GM18873 (cell line): ENCODE measurements around the gene BLMH.
A peak's percentile ranks its signal among the peaks of the same experiment; 100 is the strongest.

ENCODE experiments used
- ATAC-seq: cut with Tn5 transposase; IDR thresholded peaks from one replicate; pipeline ENCODE4 v1.9.1; 2021; ENCODE audit warnings: mild to moderate bottlenecking, moderate library complexity, moderate number of reproducible peaks; ENCODE audit not compliant: unreplicated experiment, low FRiP score

The BLMH gene, protein sequence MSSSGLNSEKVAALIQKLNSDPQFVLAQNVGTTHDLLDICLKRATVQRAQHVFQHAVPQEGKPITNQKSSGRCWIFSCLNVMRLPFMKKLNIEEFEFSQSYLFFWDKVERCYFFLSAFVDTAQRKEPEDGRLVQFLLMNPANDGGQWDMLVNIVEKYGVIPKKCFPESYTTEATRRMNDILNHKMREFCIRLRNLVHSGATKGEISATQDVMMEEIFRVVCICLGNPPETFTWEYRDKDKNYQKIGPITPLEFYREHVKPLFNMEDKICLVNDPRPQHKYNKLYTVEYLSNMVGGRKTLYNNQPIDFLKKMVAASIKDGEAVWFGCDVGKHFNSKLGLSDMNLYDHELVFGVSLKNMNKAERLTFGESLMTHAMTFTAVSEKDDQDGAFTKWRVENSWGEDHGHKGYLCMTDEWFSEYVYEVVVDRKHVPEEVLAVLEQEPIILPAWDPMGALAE

DNA sequence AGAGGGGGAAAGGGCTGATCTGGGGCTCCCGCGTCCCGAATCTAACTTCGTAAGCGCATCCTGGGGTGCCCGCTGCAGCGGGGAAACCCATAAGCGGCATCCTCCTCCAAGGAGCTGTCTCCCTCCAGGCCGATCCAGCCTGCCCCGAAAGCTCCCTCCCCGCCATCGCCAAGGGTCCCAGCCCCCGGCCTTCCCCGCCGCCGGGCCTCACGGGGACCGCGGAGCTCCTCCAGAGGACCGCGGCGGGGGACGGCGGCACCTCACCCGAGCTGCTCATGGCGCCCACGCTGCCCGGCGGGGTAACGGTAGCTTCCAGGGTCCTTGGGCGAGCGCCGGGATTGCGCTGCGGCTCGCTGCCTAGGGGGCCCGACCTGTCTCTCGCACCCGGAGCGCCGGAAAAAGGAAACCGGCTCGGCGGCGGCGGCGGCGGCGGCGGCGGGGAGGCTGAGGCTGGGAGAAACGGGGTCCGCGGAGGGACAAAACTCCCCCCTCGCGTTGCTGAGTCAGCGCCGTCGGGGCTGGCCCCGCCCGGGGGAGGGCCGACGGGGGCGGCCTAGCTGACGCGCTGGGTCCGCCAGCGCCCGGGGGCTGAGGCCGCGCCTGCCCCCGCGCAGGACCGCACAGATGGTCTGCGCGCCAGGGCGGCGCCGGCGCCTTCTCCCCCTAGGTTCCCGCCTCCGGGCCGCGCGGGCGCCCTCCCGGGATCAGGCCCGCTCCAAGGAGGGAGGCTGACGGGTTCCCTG is at the start of gene BLMH:
TSS of gene BLMH (minus strand) at position 402 of the 743 bp plus-strand sequence. CDS start at position 277, 125 bp downstream.
- peak; percentile 44 for ATAC-seq

DNA sequence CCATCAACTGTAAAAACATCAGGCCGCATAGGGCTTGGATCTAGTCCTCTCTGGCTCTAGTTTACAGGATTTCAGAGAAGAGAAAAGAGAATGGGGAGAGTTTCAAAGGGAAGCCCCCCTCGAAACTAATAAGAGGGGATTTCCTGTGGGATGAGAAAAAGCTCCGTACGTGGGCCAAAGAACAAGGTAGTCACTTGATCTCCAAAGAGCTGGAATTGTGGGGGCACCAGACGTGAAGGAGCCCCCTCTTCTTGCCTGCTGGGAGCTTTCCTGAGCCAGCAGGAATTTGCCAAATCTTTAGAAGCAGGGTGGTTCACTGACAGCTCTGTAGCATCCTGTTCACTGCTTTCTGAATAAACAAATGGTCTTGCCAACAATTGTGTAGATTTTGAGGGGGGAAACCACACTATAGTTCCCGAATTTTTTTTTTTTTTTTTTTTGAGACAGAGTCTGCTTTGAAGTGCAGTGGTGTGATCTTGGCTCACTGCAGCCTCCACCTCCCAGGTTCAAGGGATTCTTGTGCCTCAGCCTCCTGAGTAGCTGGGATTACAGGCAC is 49.1 kb upstream of the BLMH start:
- no peak for ATAC-seq

DNA sequence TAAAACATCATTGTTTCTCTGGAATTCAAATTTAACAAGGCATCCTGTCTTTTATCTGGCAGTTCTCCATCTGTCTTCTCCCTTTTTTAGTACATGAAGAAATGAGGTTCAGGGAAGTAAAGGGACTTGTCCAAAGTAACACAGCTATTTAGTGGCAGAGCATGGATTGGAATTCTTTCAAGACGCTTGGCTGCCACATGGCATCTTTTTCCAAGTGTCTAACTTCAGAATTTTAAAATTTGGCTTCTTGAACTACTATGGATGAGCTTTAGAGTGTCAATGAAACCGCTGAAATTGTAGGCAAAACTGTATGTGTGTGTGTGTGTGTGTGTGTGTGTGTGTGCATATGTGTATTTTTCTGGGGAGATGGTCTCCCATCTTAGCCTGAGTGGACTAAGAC is 47.3 kb upstream of the BLMH start:
- ATAC-seq: no peak

DNA sequence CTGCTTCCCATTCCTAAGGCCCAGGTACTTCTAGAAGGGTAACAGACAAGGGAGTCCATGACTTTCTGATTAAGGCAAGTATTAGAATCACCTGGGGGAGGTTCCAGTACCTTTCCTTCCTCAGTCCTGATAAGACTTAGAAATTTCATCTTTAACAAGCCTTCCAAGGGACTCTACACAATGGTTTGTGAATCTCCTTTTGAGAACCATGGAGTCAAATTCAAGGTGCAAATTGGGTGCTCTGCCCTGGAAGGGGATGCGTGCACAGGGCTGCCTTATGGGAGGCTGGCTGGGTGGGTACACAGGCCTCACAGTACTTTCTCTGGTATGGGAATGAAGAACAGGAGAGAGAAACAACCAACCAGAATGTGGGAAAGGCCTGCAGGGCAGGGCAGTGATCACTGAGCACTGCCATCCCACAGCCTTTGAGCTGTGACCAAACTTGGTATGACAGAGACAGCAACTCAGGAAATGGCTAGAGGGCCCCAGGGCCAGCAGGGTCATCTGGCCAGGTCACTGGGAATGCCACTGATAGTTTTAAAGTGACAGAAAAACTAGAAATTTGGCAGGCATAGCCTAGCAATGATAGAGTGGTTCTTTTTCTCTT is 45.8 kb upstream of the BLMH start:
- no peak for ATAC-seq

DNA sequence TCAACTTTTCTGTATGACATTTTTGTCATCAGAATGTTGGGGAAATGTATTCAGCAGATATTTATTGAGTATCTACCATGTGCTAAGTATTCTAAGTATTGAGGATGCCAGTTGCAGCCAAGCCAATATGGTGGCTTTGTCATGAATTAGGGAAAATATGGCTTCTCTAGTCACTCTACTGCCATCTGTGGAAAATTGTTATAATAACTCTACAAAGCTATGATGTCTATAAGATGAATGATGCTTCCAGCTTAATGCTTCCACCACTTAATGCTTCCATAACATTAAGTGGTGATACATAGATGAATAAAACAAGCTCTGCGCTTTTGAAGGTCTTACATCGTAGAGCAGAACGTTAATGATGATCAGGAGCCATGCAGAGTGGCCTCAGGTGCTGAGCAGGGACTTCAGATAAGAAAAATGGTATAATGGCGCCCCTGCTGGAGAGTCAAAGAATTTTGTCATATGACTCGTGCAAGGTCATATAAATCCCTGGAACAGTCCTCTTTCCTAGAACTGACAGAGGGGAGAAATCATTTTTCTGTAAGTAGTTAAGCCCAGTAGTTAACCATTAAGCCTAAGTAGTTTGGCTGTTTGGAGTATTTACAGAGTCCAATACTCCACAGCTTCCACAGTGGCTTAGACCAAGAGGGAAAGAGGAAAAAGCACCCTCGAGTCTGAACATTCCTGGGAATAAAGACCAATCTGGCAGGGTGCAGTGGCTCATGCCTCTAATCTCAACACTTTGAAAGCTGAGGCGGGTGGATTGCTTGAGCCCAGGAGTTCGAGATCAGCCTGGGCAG is 44.8 kb upstream of the BLMH start:
- no peak for ATAC-seq

DNA sequence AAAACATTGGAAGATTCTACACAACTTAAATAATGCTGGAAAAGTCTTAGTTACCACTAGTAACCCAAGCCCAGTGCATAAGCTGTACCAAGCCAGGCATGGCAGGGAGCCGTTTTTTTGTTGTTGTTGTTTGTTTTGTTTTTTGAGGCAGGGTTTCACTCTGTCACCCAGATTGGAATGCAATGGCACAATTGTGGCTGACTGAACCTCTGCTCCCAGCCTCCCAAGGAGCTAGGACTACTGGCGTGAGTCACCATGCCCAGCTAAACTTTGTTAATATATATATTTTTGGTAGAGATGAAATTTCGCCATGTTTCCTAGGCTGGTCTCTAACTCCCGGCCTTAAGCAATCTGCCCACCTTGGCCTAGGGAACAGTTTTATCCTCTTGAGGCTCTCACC is 42.7 kb upstream of the BLMH start:
- no peak for ATAC-seq

DNA sequence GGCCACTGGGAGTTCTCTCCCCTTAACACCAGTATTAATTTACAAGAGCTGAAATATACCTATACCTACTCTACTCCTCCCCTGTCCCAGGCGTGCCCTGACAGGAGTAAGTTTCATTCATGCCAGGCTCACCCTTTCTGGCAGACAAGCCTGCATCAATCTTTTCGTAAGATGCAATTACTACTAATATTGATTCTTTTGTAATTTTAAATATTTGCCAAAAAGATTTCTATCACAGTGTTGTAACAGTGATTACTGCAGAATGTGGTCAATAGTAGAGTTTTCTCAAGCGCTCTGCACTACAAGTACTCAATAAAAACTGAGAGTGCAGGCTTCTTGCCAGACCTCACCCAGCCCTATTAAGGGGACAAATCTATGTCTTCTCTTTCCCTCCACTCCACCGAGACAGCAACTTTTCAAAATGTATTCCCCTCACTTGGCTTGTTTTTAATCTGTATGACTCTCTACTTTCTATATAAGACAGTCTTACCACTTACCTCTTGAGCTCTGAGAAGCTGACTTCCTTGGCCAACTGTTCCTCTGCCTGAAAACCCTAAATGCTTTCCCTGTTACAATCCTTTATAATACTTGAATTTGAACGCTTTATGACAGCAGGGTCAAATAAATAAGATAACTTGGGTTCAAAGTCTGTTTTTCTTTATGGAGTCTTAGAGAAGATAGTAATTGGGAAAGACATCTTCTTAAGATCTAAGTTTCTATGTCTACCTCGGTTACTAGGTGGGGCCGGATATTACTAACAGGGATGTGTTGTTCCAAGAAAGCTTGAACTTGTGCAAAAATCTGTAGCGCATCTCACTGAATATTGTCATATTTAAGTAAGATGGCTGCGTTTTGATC is 42.0 kb upstream of the BLMH start, which contains the start of gene TMIGD1:
TSS of gene TMIGD1 (minus strand) at position 555 of the 858 bp plus-strand sequence. CDS start 1,924 bp downstream, outside the sequence.
- no peak for ATAC-seq

DNA sequence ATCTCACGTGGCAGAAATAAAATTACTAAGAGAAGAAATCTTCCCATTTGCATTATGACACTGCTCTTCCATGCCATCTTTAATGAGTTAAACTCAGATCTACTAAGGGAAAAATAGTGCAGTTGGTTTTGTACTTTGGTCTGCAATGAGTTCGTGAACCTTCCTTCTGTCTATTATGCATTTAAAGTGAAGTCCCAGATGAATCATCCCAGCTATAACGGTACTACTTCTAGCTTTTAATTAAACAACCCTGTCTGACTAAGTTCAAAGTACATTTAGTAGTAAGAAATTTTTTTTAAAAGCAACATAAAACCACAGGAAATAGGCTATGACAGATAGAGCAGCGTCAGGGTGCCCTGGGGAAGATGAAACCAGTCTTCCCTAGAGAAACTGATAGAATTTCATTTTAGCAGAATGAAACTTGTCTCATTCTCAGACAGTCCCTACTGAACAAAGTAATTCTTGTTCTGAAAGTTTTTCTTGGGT is 40.4 kb upstream of the BLMH start:
- no peak for ATAC-seq

DNA sequence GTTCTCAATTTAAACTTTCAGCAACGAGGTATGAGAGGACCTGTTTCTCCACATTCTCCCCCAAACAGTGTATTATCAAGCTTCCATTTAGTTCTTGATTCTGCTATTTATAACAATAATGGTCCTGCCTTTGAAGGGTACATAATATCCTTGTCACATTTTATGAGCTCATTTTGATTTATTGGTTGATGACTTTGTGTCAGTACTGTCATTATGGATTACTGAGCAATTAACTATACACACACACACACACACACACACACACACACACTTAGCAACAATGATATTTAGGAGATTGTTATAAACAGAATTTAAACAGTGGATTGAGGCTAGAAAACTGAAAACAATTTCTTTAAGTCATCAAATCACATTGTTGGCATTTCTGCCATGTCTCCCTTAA is 35.1 kb upstream of the BLMH start:
- ATAC-seq: no peak

DNA sequence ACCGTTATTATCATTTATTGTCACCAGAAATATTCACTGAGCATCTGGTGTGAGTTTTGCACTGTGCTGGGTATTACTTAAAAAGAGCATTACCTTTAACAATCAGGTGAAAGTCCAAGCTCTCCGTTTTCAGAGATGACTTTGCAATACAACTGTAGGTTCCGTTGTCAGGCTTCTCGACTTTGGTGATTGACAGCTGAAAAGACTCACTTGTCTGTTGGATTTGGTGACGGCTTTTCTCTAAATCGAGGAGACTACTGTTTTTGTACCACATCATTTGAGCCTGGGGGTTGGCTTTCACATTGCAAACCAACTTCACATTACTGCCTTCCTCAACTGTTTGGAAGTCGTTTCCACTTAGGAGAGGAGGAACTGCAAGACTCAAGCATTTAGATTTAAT is 33.0 kb upstream of the BLMH start:
- ATAC-seq: no peak

DNA sequence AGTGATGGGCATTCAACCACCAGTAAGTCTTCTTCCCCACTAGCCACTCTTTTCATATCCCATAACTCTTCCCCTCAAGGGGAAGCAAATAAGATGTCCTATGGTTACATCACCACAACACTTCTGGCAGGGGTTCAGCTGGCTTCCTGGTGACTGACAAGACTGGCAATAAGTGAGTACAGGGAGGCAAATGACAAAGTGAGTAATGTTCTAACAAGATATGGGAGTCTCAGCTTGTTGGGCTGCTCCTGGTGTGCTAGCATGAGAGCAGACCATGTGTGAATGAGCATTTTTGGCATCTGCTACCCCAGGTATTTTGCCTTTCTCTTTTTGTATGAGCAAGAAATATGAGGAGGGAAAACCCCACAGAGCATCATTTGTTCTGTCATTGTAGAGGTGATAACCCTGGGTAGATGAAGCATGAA is 32.2 kb upstream of the BLMH start:
- no peak for ATAC-seq

DNA sequence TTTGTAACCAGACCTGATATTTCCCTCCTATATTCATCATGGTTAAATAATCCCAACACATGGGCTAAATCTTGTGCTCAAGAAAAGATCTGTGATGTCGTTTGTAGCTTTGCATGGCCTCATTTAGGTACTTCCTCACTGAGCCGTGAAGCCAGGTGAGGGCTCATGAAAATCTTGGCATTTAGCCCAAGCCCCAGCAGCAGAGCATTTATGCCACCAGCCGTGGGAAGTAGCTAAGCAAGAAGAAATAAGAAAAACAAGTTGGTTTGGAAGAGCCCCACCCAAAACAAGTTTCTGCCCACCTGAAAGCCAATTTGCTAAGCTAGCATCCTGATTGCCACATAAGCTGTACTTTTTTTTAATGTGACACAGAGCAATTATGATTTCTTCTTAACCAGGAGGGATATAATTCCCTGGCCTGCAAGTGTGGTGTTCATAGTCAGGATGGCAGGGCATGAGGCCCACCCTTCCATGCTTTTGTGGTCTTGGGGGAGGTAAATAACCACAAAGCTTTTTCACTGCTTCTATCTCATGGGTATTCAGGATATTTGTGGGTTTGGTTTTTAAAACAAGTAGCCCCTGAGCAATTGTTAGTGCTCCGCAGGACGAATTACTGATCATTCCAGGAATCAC is 31.6 kb upstream of the BLMH start:
- ATAC-seq: no peak

DNA sequence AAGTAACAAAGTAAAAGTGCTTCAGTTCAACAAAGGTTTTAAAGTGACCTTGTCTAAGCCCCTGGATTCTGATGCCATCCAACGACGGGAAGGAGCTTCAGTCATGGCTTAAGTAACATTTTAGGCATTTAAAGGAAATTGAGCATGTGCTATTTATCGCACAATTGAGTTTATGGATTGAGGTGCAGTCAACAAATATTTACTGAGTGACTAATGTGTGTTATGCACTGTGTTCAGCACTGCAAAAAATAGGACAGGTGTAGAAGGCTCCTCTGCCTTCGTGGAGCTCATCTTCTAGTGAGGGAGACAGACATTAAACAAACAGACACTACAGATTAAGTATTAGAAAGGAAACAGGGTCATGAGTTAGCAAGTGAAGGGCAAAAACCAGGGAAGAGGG is 29.6 kb upstream of the BLMH start:
- ATAC-seq: no peak

DNA sequence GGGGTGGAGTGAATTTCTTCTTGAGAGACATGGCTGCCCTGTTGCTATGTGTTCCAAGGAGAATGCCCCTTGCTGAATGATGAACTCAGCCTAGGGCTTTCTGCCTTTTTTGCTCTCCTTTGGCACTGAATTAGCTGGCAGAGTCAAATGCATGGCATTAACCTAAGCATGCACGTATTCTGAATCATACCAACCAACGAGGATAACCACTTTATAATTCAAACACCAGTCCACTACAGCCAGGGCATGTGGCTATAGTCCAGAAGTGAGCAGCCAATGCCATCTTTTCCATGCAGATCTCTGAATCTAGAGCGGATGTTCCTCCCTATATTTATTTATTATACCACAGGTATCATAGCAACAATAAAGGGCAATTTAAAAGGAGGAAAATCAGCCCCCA is 26.4 kb upstream of the BLMH start:
- ATAC-seq: no peak

DNA sequence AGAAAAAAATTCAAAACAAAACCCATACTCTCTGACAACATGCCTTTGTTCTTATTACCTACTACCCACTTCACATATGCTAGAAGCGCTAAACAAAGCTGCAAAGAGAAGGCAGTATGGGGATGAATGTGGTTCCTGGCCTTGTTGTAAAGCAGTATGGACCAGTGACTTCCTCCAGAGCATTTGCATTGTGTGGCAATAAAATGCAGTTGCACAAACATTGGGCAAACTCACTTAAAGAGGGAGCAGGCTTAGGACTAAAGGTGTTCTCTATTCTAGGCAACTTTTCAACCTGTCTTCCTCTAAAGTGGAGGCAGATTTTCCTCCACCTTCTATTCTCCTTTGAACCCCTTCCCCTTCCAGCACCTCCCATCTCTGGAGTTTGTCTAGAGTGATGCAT is 25.0 kb upstream of the BLMH start:
- ATAC-seq: no peak

DNA sequence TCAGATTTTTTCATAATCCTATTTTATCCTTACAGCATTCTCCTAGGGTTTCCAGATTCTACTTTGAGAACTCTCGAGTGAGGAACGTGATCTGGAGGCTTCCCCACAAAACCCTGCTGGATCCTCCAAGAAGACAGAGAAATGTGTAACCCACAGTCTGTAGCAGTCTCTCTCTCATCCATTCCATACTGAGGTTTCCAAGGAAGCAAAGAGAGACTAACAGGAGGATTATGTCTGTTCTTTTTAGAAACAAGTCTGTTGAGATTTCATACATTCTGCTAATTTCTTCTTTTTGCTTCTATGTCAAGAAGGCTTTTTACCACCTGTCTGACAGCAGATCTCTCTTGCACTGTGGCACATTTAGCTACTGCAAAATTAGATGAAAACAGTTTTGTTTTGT is 23.4 kb upstream of the BLMH start:
- ATAC-seq: no peak

DNA sequence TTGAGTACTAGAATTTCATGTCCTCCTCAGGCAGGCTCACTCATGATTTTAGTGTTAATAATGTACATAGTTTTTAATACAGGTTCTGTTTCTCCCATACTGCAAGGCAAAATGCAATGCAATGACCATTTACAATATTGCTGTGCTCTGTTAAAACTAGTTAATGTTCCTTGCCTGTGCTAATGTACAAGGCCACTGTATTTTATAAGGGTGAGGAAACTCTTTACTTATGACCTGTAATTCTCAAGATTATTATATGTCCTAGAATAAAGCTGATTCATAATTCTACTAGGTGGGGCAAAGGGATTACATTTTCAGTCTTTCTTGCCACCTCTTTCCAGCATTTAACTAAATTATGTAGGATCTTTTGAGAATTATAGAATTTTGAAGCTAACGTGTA is 22.7 kb upstream of the BLMH start:
- ATAC-seq: no peak

DNA sequence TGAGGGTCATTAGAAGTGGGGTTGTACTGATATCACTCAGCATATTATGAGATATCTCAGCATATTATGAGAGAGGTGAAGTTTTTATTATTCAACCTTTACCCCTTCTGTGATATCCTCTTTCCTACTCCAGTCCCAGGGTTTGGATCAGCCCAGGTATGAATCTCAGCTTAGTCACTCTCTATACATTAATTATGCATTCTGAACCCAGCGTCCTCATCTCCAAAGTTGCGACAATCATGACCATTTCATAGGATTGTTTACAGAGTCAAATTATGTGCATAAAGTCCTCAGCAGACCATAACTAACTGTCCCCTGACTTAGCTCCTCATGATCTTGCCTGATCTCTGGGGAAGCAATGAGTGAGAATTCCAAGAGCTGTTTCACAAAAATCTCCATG is 20.5 kb upstream of the BLMH start:
- no peak for ATAC-seq

DNA sequence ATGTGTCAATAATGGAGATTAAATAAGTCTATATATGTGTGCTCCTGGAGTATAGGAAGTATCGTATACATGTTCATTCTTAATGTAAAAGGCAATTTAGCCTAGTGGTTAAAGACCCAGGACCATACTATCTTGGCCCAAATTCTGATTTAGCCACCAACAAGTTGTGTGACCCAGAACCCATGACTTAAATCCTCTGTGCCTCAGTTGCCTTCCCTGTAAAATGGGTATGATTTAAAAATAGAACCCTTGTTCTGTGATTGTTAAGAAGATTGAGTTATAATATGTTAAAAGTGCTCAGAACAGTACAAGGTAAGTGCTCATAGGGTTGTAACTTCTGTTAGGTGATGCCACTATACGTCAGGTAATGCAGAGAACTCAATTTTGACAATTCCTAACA is 18.8 kb upstream of the BLMH start:
- ATAC-seq: no peak
